ENCODE data around the gene INMT.
A peak's percentile ranks its signal among the peaks of the same experiment; 100 is the strongest.

Gene INMT

DNA sequence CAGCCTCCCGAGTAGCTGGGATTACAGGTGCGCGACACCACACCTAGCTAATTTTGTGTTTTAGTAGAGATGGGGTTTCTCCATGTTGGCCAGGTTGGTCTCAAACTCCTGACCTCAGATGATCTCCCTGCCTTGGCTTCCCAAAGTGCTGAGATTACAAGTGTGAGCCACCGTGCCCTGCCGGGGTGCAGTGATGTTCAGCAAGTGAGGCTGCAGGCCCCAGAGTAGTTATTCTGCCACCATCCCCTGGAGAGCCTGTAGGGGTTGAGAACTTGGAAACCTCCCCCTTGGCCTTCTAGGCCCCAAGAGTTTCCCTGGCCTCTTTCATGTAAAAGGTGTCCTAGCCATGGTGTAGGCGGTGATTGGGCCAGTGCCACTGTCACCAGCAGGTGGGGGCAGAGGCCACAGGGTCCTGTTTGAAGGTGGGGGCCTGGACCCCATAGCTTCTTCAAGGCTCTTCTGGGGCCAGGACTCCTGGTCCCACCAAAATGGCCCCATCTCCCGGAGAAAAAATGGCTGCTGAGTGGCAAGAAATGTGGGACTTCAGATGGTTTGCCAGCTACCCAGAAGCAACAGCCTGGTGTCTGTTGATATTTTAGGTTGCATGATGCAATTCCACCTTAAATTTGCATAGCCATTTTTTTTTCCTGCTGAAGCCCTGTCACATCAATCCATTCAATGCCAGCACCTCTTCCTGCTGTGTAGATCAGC is 25.5 kb upstream of the INMT start:
- Histone ChIP-seq H3K27ac (ENCODE audit: low read depth, low read length, poor library complexity, severe bottlenecking) (no peak overlapping the region), H3K9ac (ENCODE audit: low read length) (no peak overlapping the region), H3K27me3 (ENCODE audit: insufficient read depth, low read length) (0 out of 2 replicates have a peak, but pooled peaks cover 8% of the 10 kb centered on the region), H3K9me3 (ENCODE audit: low read length) (no peaks in the 10 kb centered on the region), H3K4me2 (ENCODE audit: low read length) (0 out of 2 replicates have a peak overlapping the region, but pooled peaks have one; percentile 13), H3K9me2 (ENCODE audit: low read depth, low read length) (no peaks in the 10 kb centered on the region), H3K36me3 (ENCODE audit: insufficient read depth, low read length) (no peaks in the 10 kb centered on the region), H4K20me1 (ENCODE audit: insufficient read depth, low read length) (no peaks in the 10 kb centered on the region), H3F3A (ENCODE audit: insufficient read depth, low read length) (no peaks in the 10 kb centered on the region), H3K4me1 (ENCODE audit: insufficient read depth, low read length, severe bottlenecking) (peaks cover 13% of the 10 kb centered on the region), H2AFZ (ENCODE audit: low read length) (no peak overlapping the region), H3K4me3 (ENCODE audit: low read depth, low read length, poor library complexity, severe bottlenecking) (no peak overlapping the region), H3K79me2 (ENCODE audit: insufficient read depth, low read length) (no peaks in the 10 kb centered on the region)
- TF ChIP-seq, protein P1, sequence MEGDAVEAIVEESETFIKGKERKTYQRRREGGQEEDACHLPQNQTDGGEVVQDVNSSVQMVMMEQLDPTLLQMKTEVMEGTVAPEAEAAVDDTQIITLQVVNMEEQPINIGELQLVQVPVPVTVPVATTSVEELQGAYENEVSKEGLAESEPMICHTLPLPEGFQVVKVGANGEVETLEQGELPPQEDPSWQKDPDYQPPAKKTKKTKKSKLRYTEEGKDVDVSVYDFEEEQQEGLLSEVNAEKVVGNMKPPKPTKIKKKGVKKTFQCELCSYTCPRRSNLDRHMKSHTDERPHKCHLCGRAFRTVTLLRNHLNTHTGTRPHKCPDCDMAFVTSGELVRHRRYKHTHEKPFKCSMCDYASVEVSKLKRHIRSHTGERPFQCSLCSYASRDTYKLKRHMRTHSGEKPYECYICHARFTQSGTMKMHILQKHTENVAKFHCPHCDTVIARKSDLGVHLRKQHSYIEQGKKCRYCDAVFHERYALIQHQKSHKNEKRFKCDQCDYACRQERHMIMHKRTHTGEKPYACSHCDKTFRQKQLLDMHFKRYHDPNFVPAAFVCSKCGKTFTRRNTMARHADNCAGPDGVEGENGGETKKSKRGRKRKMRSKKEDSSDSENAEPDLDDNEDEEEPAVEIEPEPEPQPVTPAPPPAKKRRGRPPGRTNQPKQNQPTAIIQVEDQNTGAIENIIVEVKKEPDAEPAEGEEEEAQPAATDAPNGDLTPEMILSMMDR (IDR thresholded peaks at IDR 0.05; ENCODE audit: low read length): peak; percentile 17; the same call in 1 of the 2 replicates
- TF ChIP-seq EZH2 (IDR thresholded peaks at IDR 0.05; ENCODE audit: borderline replicate concordance, low read length): no peak

DNA sequence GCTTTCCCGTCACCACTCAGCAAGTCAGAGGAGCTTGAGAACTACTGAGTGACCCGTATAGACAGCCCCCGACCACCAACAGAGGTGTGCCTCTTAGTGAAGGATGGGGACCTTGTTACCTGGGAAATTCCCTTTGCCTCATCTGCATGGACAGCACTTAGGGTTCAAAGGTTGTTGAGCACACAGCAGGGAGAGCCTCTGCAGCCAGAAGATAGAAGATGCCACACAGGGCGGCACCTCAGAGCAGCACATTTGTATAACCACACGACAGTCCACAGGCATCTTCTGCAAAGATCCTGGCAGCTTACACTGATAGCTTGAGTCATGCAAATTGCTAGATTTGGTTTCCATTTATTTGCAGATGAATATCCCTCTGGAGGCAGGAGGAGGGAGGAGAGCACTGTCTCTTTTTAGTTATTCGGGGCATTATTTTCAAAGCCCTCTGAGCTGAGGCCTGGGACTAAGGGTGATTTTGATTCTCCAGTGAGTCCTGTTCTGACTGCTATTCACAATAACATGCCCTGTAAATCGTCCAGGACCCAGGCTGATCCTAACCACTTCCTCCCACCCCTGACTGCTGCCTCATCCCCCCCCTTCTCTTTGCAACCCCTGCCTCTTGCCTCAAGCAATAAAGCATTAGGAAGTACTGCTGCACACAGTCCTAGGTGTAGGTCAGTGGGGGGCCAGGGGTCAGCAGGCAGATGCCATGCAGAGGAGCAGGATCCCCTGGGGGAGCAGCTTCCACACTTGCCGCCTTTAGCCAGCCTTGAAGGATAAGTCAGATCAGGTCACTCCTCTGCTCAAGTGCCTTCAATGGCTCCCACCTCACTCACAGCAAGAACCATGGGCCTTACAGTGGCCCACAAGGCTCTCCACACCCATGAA is 24.6 kb upstream of the INMT start:
- Histone ChIP-seq H3K27ac (ENCODE audit: low read depth, low read length, poor library complexity, severe bottlenecking) (no peak overlapping the region), H3K27me3 (ENCODE audit: insufficient read depth, low read length) (0 out of 2 replicates have a peak, but pooled peaks cover 8% of the 10 kb centered on the region), H3K79me2 (ENCODE audit: insufficient read depth, low read length) (no peaks in the 10 kb centered on the region), H4K20me1 (ENCODE audit: insufficient read depth, low read length) (no peaks in the 10 kb centered on the region), H3F3A (ENCODE audit: insufficient read depth, low read length) (no peaks in the 10 kb centered on the region), H3K4me3 (ENCODE audit: low read depth, low read length, poor library complexity, severe bottlenecking) (no peak overlapping the region), H3K9me3 (ENCODE audit: low read length) (no peaks in the 10 kb centered on the region), H3K9ac (ENCODE audit: low read length) (no peak overlapping the region), H3K4me2 (ENCODE audit: low read length) (peak overlapping the region; percentile 13), H2AFZ (ENCODE audit: low read length) (no peak overlapping the region), H3K4me1 (ENCODE audit: insufficient read depth, low read length, severe bottlenecking) (peaks cover 13% of the 10 kb centered on the region), H3K36me3 (ENCODE audit: insufficient read depth, low read length) (no peaks in the 10 kb centered on the region), H3K9me2 (ENCODE audit: low read depth, low read length) (no peaks in the 10 kb centered on the region)
- TF ChIP-seq, protein P1 (IDR thresholded peaks at IDR 0.05; ENCODE audit: low read length): no peak
- no peak for TF ChIP-seq EZH2 (IDR thresholded peaks at IDR 0.05; ENCODE audit: borderline replicate concordance, low read length)

DNA sequence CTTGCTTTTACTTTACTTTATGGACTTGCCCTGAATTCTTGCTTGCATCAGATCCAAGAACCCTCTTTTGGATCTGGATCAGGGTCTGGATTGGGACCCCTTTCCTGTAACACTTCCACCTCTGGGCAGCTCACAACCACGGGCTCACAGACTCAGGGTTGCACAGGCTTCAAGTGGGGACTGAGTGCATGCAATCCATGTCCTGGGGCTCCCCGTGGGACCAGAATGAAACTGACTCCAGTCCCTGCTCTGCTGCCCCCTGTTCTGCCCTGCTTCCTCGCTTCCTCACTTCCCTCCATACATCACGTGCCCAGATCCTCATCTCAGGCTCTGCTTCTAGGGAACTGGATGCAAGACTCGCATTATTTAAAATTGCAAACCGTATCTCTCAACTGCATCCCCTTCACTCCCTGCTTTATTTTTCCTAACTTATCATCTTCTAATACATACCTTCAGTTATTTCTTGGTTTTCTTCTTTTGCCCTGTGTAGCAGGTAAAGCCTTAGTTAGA is 23.3 kb upstream of the INMT start:
- TF ChIP-seq, protein P1 (IDR thresholded peaks at IDR 0.05; ENCODE audit: low read length): no peak
- TF ChIP-seq EZH2 (IDR thresholded peaks at IDR 0.05; ENCODE audit: borderline replicate concordance, low read length): no peak
- H2AFZ ChIP-seq (ENCODE audit: low read length): no peak overlapping the region
- H3K4me2 ChIP-seq (ENCODE audit: low read length): no peak overlapping the region
- peaks cover 13% of the 10 kb centered on the region; the same call in 1 of the 2 replicates for H3K27me3 ChIP-seq (ENCODE audit: insufficient read depth, low read length)
- H3K27ac ChIP-seq (ENCODE audit: low read depth, low read length, poor library complexity, severe bottlenecking): no peak overlapping the region
- no peaks in the 10 kb centered on the region for H3K9me2 ChIP-seq (ENCODE audit: low read depth, low read length)
- H4K20me1 ChIP-seq (ENCODE audit: insufficient read depth, low read length): no peaks in the 10 kb centered on the region
- H3K4me1 ChIP-seq (ENCODE audit: insufficient read depth, low read length, severe bottlenecking): peaks cover 13% of the 10 kb centered on the region
- H3K4me3 ChIP-seq (ENCODE audit: low read depth, low read length, poor library complexity, severe bottlenecking): no peak overlapping the region
- no peaks in the 10 kb centered on the region for H3K36me3 ChIP-seq (ENCODE audit: insufficient read depth, low read length)
- no peaks in the 10 kb centered on the region for H3K79me2 ChIP-seq (ENCODE audit: insufficient read depth, low read length)
- no peaks in the 10 kb centered on the region for H3K9me3 ChIP-seq (ENCODE audit: low read length)
- no peak overlapping the region for H3K9ac ChIP-seq (ENCODE audit: low read length)
- no peaks in the 10 kb centered on the region for H3F3A ChIP-seq (ENCODE audit: insufficient read depth, low read length)

Measured in OCI-LY1 (cell line).